SK-N-MC (cell line): Measurements from ENCODE around the gene TNIK.

Experiments
- EZH2 ChIP-seq: fragments of 200-600 bp; sonication (generic); IDR thresholded peaks from one replicate; pipeline ENCODE4 v1.6.1; 2017; ENCODE audit warnings: antibody characterized with exemption
- POLR2AphosphoS5 ChIP-seq: IDR thresholded peaks from 2 replicates; pipeline ENCODE4 v1.6.1; 2012; ENCODE audit warnings: mild to moderate bottlenecking, low read depth, low read length, borderline replicate concordance

GRCh38 chr3:171088964-171089754 is 371.0 kb downstream of the TNIK start:
- TF ChIP-seq POLR2AphosphoS5 (no peak), EZH2 (no peak)
